Left lung (tissue), 10 donors: ENCODE measurements around the gene PMIS2. TPM values are rescaled to one million over a fixed set of nuclear protein-coding genes. Genes with fewer than 3 reads are reported as not detected.
"Not testable (repeated sequence)": the region's sequence is repeated elsewhere in the genome, so short reads cannot be mapped to it uniquely, and the experiment has no call there.

Experiments used
- ATAC-seq: fragments of 200-7000 bp; cut with Tn5 transposase; one replicate; pipeline ENCODE4 v1.9.1; 2020; ENCODE audit warnings: moderate library complexity
- DNase-seq, 4 donors: peaks; one replicate each; pipeline ENCODE4 v3.0.0-alpha.2; 2013 to 2020
- H3K27ac ChIP-seq, 2 donors: fragments of 200-600 bp; sonication (generic) in 1 of 2; one replicate each; pipeline versions ENCODE4 v1.5.0 to v1.8.0; 2020 to 2021
- H3K27me3 ChIP-seq, 2 donors: fragments of 200-600 bp; sonication (generic) in 1 of 2; one replicate each; pipeline versions ENCODE4 v1.5.0 to v1.8.0; 2020 to 2021
- H3K36me3 ChIP-seq, 2 donors: fragments of 200-600 bp; sonication (generic) in 1 of 2; one replicate each; pipeline versions ENCODE4 v1.5.0 to v1.8.0; 2020 to 2021
- H3K4me1 ChIP-seq, 2 donors: fragments of 200-600 bp; one replicate each; pipeline ENCODE4 v1.8.0; 2021
- H3K4me3 ChIP-seq, 2 donors: fragments of 200-600 bp; sonication (generic) in 1 of 2; one replicate each; pipeline versions ENCODE4 v1.5.0 to v1.8.0; 2020 to 2021; ENCODE audit warnings: mild to moderate bottlenecking in 1 of 2
- H3K9me3 ChIP-seq, 2 donors: fragments of 200-600 bp; sonication (generic) in 1 of 2; one replicate each; pipeline versions ENCODE4 v1.5.0 to v1.8.0; 2020 to 2021
- intact Hi-C, 2 donors: fragments of 100-400 bp; cut with DNase I; formaldehyde crosslinking; loops; one replicate each; pipeline versions ENCODE4 v1.11.2 to v1.14.2; 2022
- polyA plus RNA-seq, 6 donors: library from polyadenylated mRNA; unstranded; fragments of 120-200 nt; gene quantifications; one replicate each; pipeline ENCODE4 v1.2.1, GENCODE V29; 2013; ENCODE audit not compliant: insufficient read length in 6 of 6
- total RNA-seq, 2 donors: library from RNA; stranded (reverse); fragmentation: NEBNext Ultra II Directional; extraction: Animal tissue kit (Norgen Biotek cat#: 25700); gene quantifications; one replicate each; pipeline ENCODE4 v1.2.1, GENCODE V29; 2021
- TF ChIP-seq, protein P1 (sequence below), 2 donors: fragments of 200-600 bp; sonication (generic) in 1 of 2; IDR thresholded peaks; one replicate each; pipeline versions ENCODE4 v1.5.0 to v1.8.0; 2021; ENCODE audit warnings: antibody characterized with exemption in 2 of 2
- donor health status: DM: no; HTN: yes; CAD: no.
- donor health status: DM: no; HTN: no; CAD: no.

PMIS2 gene
- total and polyA plus RNA-seq, 8 donors = not detected

DNA sequence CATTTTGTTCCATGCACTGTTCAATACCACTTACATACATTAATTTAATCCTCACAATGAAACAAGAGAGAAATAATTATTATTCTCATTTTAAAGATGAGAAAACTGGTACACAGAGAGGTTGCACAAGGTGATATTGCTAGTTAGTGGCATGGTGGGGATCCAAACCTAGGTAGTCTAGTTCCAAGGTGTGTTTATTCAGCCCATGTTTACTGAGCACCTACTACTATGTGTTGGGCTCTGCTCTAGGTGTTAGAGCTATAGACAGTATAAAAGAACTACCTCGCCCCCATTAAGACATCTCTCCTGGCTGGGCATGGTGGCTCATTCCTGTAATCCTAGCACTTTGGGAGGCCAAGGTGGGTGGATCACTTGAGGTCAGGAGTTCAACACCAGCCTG, 3.2 kb upstream of the PMIS2 start:
- intact Hi-C loops = no loop called here
- peaks cover 0 to 2% of the 10 kb centered on the region in 2 donors for H3K9me3 ChIP-seq
- DNase-seq (no peak), ATAC-seq (no peak)
- H3K4me1 ChIP-seq = no peaks in the 10 kb centered on the region
- H3K36me3 ChIP-seq = no peaks in the 10 kb centered on the region
- H3K4me3 ChIP-seq = no peak overlapping the region
- TF ChIP-seq, protein P1, sequence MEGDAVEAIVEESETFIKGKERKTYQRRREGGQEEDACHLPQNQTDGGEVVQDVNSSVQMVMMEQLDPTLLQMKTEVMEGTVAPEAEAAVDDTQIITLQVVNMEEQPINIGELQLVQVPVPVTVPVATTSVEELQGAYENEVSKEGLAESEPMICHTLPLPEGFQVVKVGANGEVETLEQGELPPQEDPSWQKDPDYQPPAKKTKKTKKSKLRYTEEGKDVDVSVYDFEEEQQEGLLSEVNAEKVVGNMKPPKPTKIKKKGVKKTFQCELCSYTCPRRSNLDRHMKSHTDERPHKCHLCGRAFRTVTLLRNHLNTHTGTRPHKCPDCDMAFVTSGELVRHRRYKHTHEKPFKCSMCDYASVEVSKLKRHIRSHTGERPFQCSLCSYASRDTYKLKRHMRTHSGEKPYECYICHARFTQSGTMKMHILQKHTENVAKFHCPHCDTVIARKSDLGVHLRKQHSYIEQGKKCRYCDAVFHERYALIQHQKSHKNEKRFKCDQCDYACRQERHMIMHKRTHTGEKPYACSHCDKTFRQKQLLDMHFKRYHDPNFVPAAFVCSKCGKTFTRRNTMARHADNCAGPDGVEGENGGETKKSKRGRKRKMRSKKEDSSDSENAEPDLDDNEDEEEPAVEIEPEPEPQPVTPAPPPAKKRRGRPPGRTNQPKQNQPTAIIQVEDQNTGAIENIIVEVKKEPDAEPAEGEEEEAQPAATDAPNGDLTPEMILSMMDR (IDR thresholded peaks at IDR 0.05) = no peak
- H3K27ac ChIP-seq = no peak overlapping the region
- peaks cover 0 to 30% of the 10 kb centered on the region in 2 donors for H3K27me3 ChIP-seq

DNA sequence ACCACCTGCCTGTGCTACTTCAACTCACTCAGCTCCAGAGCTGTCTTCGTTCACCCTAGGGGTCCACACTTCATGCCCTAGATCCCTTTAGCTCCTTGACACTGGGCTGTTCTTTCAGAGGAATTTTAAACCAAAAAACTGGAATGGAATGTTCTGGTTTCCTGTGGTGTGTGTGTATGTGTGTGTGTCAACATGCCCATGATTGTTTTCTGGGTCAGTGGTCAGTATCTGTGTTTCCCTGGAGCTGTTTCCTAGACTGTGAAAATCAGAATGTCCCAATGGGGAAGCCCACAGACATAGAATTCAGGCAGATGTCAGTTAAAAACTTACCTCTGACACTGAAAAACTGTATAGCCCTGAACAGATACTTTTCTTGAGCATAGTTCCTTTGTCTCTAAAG, 1.3 kb downstream of the PMIS2 start:
- H3K4me1 ChIP-seq = no peaks in the 10 kb centered on the region
- no peak overlapping the region for H3K27ac ChIP-seq
- no peak overlapping the region for H3K4me3 ChIP-seq
- ATAC-seq (no peak), DNase-seq (no peak)
- H3K27me3 ChIP-seq = peaks cover 0 to 31% of the 10 kb centered on the region in 2 donors
- H3K9me3 ChIP-seq = no peaks in the 10 kb centered on the region
- H3K36me3 ChIP-seq = no peaks in the 10 kb centered on the region
- TF ChIP-seq, protein P1 (IDR thresholded peaks at IDR 0.05) = no peak
- intact Hi-C loops = no loop called here

DNA sequence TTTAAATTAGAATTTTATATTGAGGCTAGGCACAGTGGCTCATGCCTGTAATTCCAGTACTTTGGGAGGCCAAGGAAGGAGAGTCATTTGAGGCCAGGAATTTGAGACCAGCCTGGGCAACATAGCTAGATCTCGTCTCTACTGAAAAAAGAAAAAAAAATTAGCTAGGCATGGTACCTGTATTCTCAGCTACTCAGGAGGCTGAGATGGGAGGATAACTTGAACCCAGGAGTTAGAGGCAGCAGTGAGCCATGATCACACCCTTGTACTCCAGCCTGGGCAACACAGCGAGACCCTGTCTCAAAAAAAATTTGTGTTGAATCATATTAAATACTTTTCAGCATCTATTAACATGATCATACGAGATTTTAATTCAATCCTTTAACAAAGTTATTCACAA, 4.9 kb downstream of the PMIS2 start:
- intact Hi-C loops = no loop called here
- peaks cover 0 to 32% of the 10 kb centered on the region in 2 donors for H3K27me3 ChIP-seq
- no peak overlapping the region for H3K4me3 ChIP-seq
- no peak for DNase-seq
- H3K4me1 ChIP-seq = no peaks in the 10 kb centered on the region
- H3K36me3 ChIP-seq = no peaks in the 10 kb centered on the region
- H3K9me3 ChIP-seq = no peaks in the 10 kb centered on the region
- TF ChIP-seq, protein P1 (IDR thresholded peaks at IDR 0.05) = no peak
- H3K27ac ChIP-seq = no peak overlapping the region
- no peak for ATAC-seq

DNA sequence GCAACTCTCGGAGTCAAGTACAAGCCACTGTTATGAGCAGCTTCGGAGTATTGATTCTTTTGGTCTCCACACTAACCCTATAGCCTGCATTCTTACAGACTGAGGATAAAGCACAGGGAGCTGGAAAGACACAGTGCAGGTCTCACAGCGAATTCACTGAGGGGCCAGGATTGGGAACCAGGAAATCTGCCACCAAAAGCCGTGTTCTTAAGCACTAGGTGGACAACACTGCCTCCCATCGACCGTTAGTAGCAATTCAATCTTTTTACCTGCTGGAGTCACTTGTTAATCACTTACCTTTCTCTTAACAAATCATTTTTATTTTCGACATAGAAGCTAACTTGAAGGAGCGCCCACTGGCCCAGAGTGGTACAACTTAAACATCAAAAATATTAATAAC, 6.3 kb downstream of the PMIS2 start:
- Histone ChIP-seq H3K4me3 (no peak overlapping the region), H3K27me3 (peaks cover 0 to 28% of the 10 kb centered on the region in 2 donors), H3K9me3 (no peaks in the 10 kb centered on the region), H3K4me1 (no peaks in the 10 kb centered on the region), H3K36me3 (no peaks in the 10 kb centered on the region), H3K27ac (no peak overlapping the region)
- TF ChIP-seq, protein P1 (IDR thresholded peaks at IDR 0.05) = peak; percentile 30 to 37
- DNase-seq (peak in 2 of 4 donors; percentile 23 to 53), ATAC-seq (peak; percentile 58)
- intact Hi-C loops = no loop called here

DNA sequence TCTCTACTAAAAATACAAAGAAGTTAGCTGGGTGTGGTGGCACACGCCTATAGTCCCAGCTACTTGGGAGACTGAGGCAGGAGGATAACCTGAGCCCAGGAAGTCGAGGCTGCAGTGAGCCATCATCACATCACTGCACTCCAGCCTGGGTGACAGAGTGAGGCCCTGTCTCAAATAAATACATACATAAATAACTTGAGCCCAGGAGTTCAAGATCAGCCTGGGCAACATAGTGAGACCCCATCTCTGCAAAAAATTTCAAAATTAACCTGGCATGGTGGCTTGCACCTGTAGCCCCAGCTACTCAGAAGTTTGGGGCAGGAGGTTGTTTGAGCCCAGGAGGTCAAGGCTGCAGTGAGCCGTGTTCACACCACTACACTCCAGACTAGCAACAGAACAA, 9.1 kb downstream of the PMIS2 start:
- H3K36me3 ChIP-seq, H3K9me3 ChIP-seq, H3K27ac ChIP-seq, ATAC-seq, H3K4me3 ChIP-seq, intact Hi-C loops, H3K4me1 ChIP-seq, DNase-seq: not testable (repeated sequence)
- peaks cover 0 to 28% of the 10 kb centered on the region in 2 donors for H3K27me3 ChIP-seq

DNA sequence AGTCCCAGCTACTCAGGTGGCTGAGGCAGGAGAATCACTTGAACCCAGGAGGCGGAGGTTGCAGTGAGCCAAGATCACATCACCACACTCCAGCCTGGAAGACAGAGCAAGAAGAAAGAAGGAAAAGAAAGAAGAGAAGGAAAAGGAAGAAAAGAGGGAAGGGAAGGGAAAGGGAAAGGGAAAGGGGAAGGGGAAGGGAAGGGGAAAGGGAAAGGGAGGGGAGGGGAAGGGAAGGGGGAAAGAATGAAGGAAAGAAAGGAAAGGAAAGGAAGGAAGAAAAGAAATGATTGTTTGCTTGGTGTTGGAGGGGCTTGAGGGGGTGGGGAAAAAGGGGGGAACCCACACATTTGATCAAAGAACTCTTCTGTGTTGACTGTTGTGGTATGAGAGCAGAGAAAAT, 10.0 kb downstream of the PMIS2 start:
- H3K27ac ChIP-seq = no peak overlapping the region
- no peaks in the 10 kb centered on the region for H3K9me3 ChIP-seq
- no peaks in the 10 kb centered on the region for H3K36me3 ChIP-seq
- no peak for ATAC-seq
- H3K4me3 ChIP-seq = no peak overlapping the region
- TF ChIP-seq, protein P1 (IDR thresholded peaks at IDR 0.05) = no peak
- intact Hi-C loops = no loop called here
- no peaks in the 10 kb centered on the region for H3K4me1 ChIP-seq
- DNase-seq = no peak
- peaks cover 0 to 28% of the 10 kb centered on the region in 2 donors for H3K27me3 ChIP-seq
